Mucosa of descending colon (tissue), 3 donors: ENCODE measurements around the gene CD99L2. TPM values are rescaled to one million over a fixed set of nuclear protein-coding genes. Genes with fewer than 3 reads are reported as not detected.
"Not testable (repeated sequence)": the region's sequence is repeated elsewhere in the genome, so short reads cannot be mapped to it uniquely, and the experiment has no call there.

Experiments
- ATAC-seq: fragments of 200-7000 bp; cut with Tn5 transposase; one replicate; pipeline ENCODE4 v1.9.1; 2020; ENCODE audit warnings: mild to moderate bottlenecking, moderate library complexity
- DNase-seq, 3 donors: peaks; one replicate each; pipeline ENCODE4 v3.0.0-alpha.2; 2020
- H3K36me3 ChIP-seq: fragments of 200-600 bp; one replicate; pipeline ENCODE4 v1.8.0; 2021; ENCODE audit warnings: low read depth, mild to moderate bottlenecking
- H3K4me1 ChIP-seq: fragments of 200-600 bp; one replicate; pipeline ENCODE4 v1.8.0; 2021; ENCODE audit warnings: low read depth, mild to moderate bottlenecking
- H3K4me3 ChIP-seq: fragments of 200-600 bp; one replicate; pipeline ENCODE4 v1.8.0; 2021; ENCODE audit warnings: mild to moderate bottlenecking
- H3K9me3 ChIP-seq: fragments of 200-600 bp; one replicate; pipeline ENCODE4 v1.8.0; 2021; ENCODE audit warnings: mild to moderate bottlenecking
- CTCF ChIP-seq: fragments of 200-600 bp; IDR thresholded peaks from one replicate; pipeline ENCODE4 v1.8.0; 2022; ENCODE audit warnings: antibody characterized with exemption, mild to moderate bottlenecking
- intact Hi-C, 2 donors: fragments of 100-400 bp; cut with DNase I in 1 of 2; cut with micrococcal nuclease in 1 of 2; formaldehyde crosslinking; loops; one replicate each; pipeline versions ENCODE4 v1.11.0 to v1.11.1; 2022; cut with DNase I, micrococcal nuclease
- total RNA-seq, 3 donors: library from RNA; stranded (reverse); fragmentation: NEBNext Ultra II Directional in 2 of 3; extraction: Animal tissue kit (Norgen Biotek cat#: 25700) in 2 of 3; gene quantifications; one replicate each; pipeline versions ENCODE4 v1.2.1 to v1.2.4, GENCODE V29; 2021 to 2023
- donor health status: DM: no; HTN: no; CAD: no; lungs with moderate emphysema.
- donor health status: DM: no; HTN: no; CAD: no.
- donor health status: DM: no; HTN: yes; CAD: no.

Gene CD99L2
- total RNA-seq, 3 donors from 2014 or later = 12.3 to 48.0 (median 15.6) TPM

- TF ChIP-seq CTCF = no peak
- no peak for ATAC-seq
- no peaks in the 10 kb centered on the region for H3K9me3 ChIP-seq
- no peaks in the 10 kb centered on the region for H3K4me1 ChIP-seq
- DNase-seq = no peak
- no peaks in the 10 kb centered on the region for H3K36me3 ChIP-seq
- intact Hi-C loops = no loop called here
- no peak overlapping the region for H3K4me3 ChIP-seq
Measured at GRCh38 chrX:150893936-150894335, 4.5 kb downstream of the CD99L2 start.

GRCh38 chrX:150889131-150889530 is 9.3 kb downstream of the CD99L2 start:
- H3K36me3 ChIP-seq = no peaks in the 10 kb centered on the region
- H3K4me1 ChIP-seq = no peaks in the 10 kb centered on the region
- no peaks in the 10 kb centered on the region for H3K9me3 ChIP-seq
- ATAC-seq (no peak), DNase-seq (no peak)
- no peak for TF ChIP-seq CTCF
- no peak overlapping the region for H3K4me3 ChIP-seq
- intact Hi-C loops = no loop called here

GRCh38 chrX:150887906-150888465 is 10.5 kb downstream of the CD99L2 start:
- DNase-seq (no peak), ATAC-seq (no peak)
- no peaks in the 10 kb centered on the region for H3K36me3 ChIP-seq
- intact Hi-C loops = no loop called here
- no peaks in the 10 kb centered on the region for H3K9me3 ChIP-seq
- H3K4me1 ChIP-seq = no peaks in the 10 kb centered on the region
- H3K4me3 ChIP-seq = no peak overlapping the region
- no peak for TF ChIP-seq CTCF

GRCh38 chrX:150887268-150887667 is 11.2 kb downstream of the CD99L2 start:
- intact Hi-C loops, DNase-seq, ATAC-seq, H3K36me3 ChIP-seq, H3K4me3 ChIP-seq, H3K9me3 ChIP-seq, H3K4me1 ChIP-seq: not testable (repeated sequence)

- no peak for DNase-seq
- Histone ChIP-seq H3K4me3 (no peak overlapping the region), H3K4me1 (no peaks in the 10 kb centered on the region), H3K36me3 (no peaks in the 10 kb centered on the region), H3K9me3 (no peaks in the 10 kb centered on the region)
- intact Hi-C loops = no loop called here
- no peak for TF ChIP-seq CTCF
- no peak for ATAC-seq
Measured at GRCh38 chrX:150886381-150886780, 12.1 kb downstream of the CD99L2 start.

- ATAC-seq (no peak), DNase-seq (no peak)
- H3K4me3 ChIP-seq = no peak overlapping the region
- H3K36me3 ChIP-seq = no peaks in the 10 kb centered on the region
- no peaks in the 10 kb centered on the region for H3K9me3 ChIP-seq
- no peaks in the 10 kb centered on the region for H3K4me1 ChIP-seq
- intact Hi-C loops = no loop called here
- TF ChIP-seq CTCF = no peak
Measured at GRCh38 chrX:150880808-150881165, 17.7 kb downstream of the CD99L2 start.
